ENCODE measurements around the gene RAB11FIP5. TPM values are rescaled to one million over a fixed set of nuclear protein-coding genes. Genes with fewer than 3 reads are reported as not detected.

The RAB11FIP5 gene, protein sequence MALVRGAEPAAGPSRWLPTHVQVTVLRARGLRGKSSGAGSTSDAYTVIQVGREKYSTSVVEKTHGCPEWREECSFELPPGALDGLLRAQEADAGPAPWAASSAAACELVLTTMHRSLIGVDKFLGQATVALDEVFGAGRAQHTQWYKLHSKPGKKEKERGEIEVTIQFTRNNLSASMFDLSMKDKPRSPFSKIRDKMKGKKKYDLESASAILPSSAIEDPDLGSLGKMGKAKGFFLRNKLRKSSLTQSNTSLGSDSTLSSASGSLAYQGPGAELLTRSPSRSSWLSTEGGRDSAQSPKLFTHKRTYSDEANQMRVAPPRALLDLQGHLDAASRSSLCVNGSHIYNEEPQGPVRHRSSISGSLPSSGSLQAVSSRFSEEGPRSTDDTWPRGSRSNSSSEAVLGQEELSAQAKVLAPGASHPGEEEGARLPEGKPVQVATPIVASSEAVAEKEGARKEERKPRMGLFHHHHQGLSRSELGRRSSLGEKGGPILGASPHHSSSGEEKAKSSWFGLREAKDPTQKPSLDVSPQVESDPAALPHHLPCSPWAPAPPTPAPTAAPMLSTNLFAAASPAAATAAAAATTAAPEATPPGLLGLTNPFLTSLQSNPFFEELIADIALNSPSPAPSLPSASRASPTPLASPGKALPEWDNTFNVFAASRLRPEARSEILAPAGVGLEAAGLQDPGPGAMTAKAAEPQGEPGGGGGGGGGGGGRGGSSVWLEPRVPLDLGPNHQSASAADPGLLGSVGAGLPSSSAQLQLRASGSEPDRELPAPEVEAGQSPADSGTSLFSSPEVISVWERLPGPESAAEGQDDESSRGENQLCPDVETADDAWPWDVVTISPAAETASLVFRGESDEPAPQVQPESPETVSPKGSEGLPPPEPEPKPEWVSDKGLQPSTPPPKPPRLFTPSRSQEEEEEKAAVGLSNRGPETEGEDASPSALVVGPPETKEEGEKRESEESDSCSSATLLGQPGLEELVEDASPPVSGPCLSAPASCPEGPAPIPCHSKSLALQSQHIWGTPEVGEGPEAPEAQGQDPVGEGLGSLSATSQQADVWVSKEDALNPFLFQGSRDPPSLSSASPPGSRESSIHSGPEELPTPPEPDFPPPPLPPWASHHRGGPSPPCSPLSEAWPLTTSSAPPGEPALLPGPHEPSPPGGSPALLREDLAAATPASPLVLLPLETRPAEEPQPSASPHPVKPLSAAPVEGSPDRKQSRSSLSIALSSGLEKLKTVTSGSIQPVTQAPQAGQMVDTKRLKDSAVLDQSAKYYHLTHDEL (N-terminal part only)
- 59.6 and 81.0 TPM in 2 replicates for total RNA-seq

DNA sequence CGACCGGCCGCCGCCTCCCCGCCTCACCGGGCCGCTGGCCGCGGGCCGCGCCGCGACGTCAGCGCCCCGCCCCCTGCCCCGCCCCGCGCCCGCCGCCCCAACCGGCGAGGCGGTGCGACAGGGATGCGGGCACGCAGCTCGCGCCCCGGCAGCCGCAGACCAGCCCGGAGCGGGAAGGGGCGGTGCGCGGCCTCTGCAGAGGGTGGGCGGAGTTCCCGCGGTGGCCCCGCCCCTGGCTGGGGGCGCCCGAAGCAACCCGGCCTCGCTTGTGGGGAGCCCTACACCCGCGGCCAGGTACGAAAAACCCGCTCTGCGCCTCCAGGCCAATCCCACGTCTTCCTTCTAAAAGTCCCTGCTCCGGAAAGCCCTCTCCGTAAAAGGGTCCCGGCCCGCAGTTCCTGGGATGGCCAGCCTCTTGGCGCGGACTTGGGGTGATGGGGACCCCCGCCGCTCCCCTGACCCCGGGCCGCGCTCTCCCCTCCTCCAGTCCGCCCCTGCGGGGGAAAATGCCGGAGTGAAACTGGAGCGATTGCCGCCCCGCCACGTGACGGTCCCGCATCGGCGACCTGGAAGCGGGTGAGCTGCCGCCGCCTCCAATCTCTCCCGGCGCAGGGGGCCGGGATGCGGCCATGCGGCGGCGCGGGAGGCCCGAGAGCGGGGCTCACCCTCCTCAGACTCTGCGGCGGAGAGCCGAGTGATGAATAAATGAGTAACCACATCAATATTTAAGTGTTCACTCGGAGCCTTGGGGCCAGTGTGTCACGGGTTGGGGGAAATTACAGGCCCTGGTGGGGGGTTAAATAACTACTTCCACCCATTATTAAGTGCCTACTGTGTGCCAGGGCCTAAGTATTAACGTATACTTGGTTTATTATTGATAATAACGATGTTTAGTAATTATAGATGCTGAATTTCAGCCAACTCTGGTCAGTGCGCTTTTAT lies at the start of gene RAB11FIP5:
Gene RAB11FIP5, minus strand, starts transcription at position 36 of the 942 bp plus-strand sequence. CDS start 171 bp downstream, outside the sequence.

DNA sequence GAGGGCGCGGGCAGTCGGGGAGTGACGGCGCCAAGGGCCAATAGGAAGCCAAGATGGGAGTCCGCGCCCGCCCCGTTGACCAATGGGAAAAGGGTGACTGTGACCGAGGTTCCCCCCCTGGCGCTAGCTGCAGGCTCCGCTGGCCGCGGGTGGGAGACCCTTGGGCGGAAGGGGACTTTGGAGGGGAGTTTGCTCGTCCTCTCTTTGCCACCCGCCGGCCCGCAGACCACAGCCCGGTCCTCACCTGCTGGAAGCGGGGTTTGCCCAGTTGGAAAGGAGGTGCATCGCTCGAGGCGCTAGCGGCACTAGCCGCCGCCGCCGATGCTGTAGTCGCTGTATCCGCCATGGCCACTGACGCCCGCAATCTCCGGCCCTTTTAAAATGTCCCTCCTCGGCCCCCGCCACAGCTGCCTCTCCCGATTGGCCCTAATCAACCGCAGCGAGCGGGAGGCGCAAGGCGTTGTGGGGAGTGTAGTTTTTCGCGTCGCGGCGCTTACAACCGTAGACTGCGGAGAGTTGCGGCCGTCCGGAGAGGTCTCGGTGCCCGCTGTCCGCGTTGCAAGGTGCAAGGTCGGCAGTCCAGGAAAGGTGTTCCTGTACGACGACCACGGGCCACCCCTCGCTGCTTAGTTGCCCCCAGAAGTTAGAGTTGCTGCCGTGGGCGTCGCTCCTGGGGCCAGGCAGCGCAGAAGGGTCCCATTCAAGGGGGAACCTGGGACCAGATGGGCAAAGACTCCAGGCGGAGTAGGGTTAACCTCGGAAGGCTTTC lies 41.2 kb downstream of the RAB11FIP5 start, which contains the start of gene SFXN5:
Gene SFXN5, minus strand, starts transcription at position 353 of the 769 bp plus-strand sequence. Its CDS starts 7 bp downstream, at position 346.

Other genes starting within 250 kb of the RAB11FIP5 start
- 17.9 and 27.4 TPM in 2 replicates for gene SPR, start 225.5 kb downstream of the RAB11FIP5 start, total RNA-seq
- not detected in 2 replicates for gene EMX1, start 195.4 kb downstream of the RAB11FIP5 start, total RNA-seq
- gene SFXN5, start 41.2 kb downstream of the RAB11FIP5 start, total RNA-seq = 11.6 and 14.0 TPM in 2 replicates
- gene NOTO, start 89.6 kb upstream of the RAB11FIP5 start, total RNA-seq = not detected in 2 replicates
- gene SMYD5, start 101.3 kb upstream of the RAB11FIP5 start, total RNA-seq = 23.3 and 29.3 TPM in 2 replicates
- gene PRADC1, start 120.3 kb upstream of the RAB11FIP5 start, total RNA-seq = 9.8 and 13.1 TPM in 2 replicates
- gene CCT7, start 121.4 kb upstream of the RAB11FIP5 start, total RNA-seq = 273 and 296 TPM in 2 replicates
- gene FBXO41, start 171.5 kb upstream of the RAB11FIP5 start, total RNA-seq = 0.72 and 2.0 TPM in 2 replicates
- not detected in 2 replicates for gene EGR4, start 180.6 kb upstream of the RAB11FIP5 start, total RNA-seq